Measurements from ENCODE around the gene CIRBP.
A peak's percentile ranks its signal among the peaks of the same experiment; 100 is the strongest.

Gene CIRBP

DNA sequence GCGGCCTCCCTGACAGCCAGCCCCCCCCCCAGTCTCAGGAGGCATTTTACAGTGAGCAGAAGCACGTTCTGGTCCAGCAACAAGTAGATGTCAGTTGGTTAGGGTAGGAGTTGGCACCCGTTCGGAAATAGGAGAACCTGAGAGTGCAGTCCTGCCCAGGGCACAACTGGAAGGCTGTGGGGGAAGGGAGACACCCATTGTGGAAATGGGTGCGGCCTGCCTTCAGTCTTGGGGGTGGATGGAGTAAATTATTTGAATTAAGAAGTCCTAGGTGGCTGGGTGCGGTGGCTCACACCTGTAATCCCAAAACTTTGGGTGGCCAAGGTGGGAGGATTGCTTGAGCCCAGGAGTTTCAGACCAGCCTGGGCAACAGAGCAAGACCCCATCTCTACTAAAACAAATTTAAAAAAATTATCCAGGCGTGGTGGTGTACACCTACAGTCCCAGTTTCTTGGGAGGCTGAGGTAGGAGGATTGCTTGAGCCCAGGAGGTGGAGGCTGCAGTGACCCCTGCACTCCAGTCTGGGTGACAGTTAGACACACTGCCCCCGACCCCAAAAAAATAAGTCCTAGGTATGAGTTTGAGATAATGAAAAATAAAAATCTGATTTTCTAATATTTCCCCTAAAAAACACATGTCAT is 1.2 kb downstream of the CIRBP start:
- DNase-seq, result no peak

DNA sequence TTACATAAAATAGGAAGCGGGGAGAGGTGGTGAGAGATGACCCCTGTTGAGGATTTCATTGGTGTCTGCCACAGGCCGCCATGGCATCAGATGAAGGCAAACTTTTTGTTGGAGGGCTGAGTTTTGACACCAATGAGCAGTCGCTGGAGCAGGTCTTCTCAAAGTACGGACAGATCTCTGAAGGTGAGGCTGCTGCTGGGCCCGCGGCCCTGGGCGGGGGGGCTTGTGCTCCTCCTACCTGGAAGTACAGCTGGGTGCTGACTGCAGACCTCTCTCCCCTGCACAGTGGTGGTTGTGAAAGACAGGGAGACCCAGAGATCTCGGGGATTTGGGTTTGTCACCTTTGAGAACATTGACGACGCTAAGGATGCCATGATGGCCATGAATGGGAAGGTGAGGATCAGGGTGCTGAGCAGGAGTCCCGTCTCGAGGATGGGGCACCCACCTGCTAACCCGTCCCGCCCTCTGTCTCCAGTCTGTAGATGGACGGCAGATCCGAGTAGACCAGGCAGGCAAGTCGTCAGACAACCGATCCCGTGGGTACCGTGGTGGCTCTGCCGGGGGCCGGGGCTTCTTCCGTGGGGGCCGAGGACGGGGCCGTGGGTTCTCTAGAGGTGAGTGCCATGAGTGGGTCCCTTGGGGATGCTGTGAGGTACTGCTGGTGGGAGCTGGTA is 1.9 kb downstream of the CIRBP start:
- no peak for DNase-seq

DNA sequence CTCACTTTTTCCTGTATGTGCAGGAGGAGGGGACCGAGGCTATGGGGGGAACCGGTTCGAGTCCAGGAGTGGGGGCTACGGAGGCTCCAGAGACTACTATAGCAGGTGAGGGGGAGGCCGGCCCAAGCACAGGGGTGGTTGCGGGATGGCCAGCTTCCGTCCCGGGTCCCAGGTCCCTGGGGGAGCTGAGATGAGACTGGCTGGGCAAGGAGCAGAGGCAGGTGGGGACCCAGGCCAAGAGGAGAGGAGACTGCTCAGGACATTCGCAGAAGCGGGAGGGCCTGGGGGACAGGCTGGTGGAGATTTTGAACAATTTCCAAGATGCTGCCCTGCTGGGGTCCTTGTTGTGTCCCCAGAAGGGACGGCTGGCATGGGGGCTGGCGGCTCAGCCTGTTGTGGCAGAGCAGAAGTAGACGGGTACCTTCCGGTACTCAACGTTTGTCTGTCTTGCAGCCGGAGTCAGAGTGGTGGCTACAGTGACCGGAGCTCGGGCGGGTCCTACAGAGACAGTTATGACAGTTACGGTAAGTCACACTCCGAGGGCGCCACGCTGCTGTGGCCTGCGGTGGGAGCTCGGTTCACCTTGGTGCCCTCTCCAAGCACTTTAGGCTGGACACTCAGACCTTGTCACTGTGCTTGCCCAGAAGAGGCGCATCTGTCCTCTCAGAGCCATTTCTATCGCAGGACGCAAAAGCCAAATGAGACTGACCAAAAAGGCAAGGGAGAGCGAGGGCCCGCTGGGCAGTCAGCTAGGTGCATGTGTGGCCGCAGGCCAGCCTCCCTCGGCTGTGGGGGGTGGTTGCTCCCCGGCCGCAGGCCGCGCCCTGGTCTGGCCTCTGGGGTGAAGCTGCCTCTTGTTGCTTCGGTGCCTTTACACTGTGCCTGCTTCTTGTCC is 2.6 kb downstream of the CIRBP start:
- no peak for DNase-seq

DNA sequence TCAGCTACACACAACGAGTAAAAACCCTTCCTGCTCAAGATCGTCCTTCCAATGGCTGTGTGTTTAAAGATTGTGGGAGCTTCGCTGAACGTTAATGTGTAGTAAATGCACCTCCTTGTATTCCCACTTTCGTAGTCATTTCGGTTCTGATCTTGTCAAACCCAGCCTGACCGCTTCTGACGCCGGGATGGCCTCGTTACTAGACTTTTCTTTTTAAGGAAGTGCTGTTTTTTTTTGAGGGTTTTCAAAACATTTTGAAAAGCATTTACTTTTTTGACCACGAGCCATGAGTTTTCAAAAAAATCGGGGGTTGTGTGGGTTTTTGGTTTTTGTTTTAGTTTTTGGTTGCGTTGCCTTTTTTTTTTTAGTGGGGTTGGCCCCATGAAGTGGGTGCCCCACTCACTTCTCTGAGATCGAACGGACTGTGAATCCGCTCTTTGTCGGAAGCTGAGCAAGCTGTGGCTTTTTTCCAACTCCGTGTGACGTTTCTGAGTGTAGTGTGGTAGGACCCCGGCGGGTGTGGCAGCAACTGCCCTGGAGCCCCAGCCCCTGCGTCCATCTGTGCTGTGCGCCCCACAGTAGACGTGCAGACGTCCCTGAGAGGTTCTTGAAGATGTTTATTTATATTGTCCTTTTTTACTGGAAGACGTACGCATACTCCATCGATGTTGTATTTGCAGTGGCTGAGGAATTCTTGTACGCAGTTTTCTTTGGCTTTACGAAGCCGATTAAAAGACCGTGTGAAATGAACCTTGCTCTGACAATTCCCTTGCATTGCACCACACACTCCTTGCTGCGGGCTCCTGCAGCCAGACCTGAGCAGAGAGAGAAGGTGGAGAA is 3.5 kb downstream of the CIRBP start:
- no peak for DNase-seq

DNA sequence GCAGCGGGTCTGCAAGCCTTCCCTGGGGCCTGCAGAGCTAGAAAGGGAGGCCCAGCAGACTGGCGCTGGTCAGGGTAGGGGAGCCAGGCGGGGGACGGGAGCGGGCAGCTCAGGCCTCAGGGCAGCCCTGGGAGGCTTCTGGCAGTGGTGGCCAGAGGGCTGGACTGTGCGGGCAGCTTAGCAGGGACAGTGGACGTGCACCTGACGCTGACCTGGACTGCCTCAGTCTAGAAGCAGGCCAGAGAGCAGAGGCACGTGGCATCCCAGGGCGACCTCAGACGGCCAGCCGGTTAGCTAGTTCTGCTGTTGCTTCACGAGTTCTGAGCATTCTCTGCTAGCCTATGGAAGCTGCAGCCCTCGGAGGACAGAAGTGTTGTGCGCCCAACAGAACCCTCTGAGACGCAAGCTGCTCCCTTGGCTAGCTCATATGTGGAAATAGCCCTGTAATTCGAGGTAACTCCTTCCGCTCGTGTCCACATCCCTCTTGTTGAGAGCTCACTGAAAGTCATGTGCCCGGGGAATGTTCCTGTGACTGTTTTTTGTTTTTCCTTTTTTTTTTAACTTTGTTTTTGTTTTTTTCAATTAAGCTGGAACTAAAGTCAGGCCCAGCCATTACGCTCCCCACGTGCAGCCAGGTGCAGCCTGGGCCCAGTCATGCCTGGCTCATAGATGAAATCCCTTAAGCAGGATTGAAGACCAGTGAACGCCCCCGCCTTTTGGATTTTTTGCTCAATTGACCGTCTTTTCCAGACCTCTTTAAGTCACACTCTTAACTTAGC is 4.3 kb downstream of the CIRBP start:
- no peak for DNase-seq

DNA sequence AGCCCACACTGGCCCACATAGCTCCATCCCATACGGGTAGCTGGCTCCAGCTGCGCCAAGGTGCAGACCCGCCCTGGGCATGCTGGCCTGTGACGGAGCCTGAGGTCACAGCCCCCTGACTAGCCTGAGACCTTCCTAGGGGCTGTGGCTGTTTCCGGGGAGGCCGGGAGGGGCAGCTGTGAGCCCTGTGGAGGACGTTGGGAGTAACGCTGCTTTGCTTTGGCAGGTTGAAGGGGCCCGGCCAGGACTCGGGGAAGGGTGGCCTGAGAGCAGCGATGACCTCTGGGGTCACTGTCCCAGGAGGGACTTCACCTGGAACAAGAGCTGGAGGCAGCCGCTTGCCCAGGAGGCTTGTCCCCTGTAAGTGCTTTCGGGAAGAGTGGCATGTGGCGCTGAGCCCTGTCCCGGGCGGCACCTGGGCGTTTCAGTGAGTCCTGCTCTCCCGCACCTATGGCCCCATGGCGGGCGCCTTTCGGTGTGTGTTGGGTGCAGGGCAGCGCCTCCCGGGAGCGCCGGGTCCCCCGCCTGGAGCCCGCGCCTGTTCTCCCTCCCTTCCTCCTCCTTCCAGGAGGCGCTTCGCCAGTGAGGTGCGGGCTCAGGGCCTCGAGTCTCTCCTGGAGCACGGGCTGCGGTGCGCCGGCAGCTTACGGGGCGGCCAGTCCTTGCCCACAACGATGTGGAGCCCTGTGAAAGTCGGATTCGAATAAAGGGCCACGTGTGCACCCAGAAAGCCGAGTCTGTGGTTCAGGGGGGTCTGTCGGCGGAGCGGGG is 5.1 kb downstream of the CIRBP start:
- no peak for DNase-seq

DNA sequence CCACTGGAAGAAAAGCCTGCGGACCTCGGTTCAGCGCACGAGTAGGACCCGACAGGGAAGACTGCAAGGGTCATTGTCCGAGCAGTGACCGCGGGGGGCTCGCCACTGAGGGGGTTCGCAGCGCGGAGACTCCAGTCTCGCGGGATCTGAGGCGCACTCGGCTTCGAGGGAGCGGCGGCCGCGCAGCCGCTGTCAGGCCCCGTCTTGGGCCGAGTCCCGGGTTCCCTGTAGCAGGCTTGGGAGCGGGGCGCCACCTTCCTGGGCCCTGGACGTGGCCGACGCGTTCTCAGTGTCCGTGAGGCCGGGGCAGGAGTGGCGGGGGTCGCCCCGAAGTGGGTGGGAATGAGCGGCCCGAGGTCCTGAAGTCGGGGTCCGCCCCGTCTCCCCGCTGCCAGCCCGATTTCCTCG is 5.7 kb downstream of the CIRBP start:
- DNase-seq, result no peak

DNA sequence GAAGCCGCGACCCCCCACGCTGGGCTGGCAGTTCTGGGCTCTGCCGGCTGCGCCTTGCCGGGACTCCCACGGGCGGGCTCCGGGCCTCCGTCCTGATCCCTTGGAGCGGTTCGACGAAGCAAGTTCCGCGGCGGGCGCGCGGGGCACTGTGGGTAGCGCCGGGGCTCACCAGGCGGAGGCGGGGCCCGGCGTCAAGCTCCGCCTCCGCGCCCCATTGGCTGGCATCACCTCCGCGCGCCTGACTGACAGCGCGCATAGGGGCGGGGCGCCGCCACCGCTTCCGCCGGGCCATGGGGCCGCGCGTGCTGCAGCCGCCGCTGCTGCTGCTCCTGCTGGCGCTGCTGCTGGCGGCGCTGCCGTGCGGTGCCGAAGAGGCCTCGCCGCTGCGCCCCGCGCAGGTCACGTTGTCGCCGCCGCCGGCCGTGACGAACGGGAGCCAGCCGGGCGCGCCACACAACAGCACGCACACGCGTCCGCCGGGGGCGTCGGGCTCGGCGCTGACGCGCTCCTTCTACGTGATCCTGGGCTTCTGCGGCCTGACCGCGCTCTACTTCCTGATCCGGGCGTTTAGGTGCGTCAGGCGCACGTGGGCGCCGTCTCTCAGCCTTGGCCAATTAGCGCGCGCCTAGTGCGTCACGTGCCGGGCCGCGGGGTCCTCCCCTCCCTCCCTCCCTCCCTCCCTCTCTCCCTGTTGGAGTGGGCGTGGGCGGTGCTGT is 6.3 kb downstream of the CIRBP start, which contains the start of gene FAM174C:
TSS of gene FAM174C (plus strand) at position 271 of the 716 bp plus-strand sequence. CDS start at position 291, 20 bp downstream.
- peak; percentile 97 for DNase-seq

DNA sequence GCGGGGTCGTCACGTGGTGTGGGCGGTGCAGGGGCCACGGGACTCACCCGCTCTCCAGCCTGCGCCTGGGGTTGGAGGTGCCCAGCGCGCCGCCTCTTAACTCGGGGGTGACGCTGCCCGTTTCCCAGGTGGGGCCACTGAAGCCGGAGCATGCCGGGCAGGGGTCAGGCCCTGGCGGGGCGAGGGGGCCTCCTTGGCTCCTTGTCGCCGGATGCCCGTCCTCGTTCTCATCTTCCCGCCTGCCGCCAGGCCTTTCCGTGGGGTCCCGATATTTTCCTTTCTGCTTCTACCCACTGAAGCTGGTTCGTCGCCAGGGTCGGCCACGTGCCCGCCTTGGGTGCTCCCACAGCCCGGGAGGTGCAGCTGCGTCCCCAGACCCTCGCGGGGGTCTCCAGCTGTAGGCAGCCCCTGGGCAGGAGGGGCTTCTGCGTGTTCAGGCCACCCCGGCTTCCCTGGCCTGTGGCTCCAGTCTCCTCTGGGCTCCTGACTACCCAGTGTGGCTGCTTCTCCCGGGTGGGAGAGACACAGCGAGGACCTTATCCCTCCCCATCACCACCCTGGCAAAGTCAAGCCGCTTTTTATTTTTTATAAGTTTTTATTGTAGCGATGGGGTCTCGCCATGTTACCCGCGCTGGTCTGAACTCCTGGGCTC is 7.0 kb downstream of the CIRBP start:
- DNase-seq, result no peak

DNA sequence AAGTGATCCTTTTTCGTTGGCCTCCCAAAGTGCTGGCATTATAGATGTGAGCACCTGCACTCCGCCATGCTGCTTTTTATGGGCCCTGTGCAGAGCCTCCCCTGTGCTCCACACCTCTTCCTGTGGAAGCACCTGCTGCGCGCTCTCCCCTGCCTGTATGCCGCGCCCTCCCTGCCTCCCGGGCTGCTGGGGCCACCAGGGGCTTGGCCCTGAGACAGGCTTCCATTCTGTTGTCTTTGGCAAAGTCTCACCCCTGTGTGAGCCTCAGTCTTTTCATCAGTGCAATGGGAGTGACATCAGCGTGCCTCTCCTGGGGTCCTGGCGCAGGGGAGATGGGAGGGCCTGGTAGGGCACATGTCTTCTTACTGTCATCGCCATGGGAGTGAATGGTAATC is 7.5 kb downstream of the CIRBP start:
- peak; percentile 28 for DNase-seq

DNA sequence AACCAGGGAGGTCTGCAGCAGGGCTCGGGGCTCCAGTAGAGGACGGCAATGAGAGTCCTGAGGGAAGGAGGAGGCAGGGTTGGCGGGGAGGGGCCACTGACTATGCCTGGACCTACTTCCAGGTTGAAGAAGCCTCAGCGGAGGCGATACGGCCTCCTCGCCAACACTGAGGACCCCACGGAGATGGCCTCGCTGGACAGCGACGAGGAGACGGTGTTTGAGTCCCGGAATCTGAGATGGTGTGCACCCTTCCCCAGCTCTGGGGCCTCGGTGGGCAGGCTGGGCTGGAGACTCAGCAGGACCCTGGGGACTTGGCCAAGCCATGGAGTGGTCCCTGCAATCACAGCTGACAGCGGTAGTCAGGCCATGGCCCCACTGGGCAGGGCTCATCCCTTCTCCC is 7.9 kb downstream of the CIRBP start:
- DNase-seq, result no peak

DNA sequence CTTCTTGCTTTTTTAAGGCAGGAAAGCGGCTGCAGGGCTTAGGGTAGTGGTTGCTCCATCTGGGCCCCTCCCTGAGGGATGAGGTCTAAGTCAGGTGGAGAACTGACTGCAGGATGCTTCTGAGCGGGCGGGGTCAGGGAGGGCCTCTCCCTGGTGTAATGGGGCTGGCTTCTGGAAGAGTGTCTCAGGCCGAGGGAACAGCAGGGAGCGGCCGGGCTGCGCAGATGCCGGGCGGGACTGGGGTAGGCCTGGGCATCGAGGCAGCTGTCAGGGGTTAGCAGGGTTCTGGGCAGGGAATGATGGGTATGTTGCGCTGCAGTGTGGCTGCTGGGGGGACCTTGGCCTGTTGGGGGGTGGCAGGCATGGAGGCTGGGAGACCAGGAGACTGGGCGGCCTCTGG is 8.9 kb downstream of the CIRBP start:
- no peak for DNase-seq

DNA sequence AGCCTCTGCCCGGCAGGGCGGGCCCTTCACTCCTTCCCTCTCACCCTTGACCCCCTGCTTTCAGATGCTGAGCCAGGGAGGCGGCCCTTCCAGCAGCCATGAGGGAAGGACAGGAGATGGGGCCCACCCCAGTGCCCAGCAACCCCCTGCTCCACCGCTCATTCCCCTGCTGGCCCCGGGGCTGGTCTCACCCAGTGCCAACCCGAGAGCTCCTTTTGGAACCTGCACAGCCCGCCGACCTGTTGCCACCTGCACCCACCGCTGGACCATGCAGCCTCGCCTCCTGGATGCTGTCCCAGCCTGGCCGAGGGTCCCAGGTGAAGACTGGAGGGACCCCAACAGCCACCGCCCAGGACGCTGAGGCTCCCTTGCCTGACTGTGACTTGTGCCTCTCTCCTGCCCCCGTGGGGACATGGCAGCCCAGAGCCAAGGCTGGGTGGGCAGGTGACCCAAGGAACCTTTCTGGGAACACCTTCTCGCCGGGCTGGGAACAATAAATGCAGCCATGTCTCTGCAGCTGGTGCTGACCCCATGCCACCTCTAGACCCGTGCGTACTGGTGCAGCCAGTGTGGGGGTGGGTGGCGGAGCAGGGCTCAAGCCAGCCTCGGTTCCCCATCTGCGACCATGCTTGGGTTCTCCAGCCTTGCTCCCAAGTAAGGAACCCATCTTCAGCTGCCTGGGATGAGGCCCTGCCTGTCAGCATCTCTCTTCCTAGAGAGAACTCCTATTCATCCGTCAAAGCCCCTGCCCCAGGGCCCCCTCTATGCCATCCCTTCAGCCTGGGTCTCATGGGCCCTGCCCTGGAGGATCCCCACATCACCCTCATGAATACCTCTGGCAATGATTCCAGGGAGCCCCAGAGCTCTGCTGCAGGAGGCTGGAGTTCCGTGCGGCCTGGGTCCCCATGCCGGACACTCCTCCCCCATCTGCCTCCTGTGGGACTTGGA is 9.9 kb downstream of the CIRBP start:
- no peak for DNase-seq

DNA sequence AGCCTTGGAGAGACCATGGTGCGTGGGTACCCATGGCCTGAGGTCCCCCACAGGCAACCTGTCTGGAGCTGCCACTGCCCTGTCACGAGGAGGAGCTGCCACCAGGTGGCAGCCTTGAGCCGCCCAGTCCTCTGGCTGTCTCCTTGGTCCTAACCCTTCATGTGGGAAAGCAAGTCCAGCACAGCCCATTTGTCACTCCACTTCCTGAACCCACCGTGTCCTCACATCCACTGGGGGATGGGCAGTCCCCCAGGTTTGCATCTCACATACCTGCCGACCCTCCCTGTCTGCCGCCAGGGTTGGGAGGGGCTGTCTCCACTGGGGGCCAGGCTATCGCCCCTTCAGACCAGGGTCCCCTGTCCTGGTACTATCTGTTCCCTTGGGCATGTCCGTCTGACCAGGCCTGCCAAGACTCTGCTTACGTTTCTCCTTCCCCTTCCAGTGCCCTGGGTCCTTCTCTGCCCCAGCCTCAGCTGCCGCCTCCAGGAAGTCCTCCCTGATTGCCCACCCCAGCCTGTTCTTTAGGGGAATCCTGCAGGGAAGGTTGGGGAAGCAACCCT is 10.7 kb downstream of the CIRBP start:
- peak; percentile 79 for DNase-seq

DNA sequence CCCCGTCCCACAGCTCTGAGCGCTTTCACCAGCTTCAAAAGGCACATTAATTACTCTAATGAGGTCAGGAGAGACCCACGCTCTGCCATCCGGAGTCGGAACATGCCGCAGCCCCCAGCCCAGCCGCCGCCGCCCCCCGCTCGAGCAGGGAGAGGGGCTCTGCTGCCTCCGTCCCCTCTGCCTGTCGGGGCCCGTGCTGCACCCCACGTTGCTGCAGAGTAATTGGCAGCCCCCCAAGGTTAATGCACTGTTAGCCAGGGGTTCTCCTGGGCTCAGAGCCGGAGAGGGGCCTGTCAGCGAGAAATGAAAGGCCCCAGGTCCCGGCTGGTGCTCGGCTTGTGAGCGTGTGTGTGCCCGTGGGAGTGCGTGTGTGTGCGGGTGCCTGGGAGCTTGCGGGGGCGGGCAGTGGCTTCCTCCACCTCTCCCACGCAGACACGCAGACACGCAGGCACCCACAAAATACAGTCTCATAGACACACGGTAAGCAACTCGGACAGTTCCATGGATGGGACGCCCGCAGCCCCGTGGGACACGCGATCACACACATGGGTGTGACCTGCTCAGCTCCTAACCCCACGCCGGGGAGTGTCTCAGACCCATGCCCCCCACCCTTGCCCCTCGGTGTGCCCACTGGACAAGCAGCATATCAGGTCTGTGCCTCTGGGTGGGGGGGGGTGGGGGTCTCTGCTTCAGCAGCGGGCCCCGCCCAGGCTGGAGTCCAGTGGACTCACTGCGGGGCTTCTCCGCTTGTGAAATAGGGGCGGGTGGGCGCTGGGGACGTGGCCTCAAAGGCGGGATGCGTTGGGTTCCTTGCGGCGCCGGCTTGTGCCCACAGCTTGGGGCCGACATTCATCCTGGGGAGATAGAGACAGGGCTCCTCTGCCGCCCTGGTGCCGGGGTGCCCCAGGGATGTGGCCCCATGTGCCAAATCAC is 11.8 kb downstream of the CIRBP start:
- no peak for DNase-seq

DNA sequence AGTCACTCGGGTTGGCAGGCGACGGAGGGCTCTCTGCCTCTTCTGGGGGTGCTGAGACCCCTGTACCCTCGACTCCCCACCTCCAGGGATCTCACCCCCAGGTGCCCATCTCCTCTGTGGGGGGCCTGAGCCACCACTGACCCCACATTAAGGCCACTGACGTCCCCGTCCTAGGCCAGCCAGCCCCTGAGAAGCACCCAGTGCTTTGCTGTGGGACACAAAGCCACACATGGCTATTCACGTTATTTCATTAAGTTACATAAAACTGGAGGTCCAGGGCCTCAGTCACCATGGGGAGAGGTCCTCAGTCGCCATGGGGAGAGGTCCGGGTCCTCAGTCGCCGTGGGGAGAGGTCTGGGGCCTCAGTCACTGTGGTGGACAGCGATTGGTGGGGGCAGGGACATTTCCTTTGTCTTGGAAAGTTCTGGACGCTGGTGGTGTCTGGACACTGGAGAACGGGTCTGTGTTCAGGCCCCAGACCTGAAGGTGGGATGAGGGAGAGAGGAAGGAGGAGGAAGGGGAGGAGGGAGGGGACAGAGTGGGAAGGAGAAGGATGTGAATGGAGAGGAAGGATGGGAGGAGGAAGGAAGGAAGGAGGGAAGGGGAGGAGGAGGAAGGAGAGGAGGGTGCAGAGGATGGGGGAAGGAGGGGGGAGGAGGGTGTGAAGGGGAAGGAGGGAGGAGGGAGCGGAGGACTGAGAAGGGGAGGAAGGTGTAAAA is 12.6 kb downstream of the CIRBP start:
- no peak for DNase-seq
